HK-2 (cell line): ENCODE results near the gene ROBO1.
A peak's percentile ranks its signal among the peaks of the same experiment; 100 is the strongest.

ENCODE experiments used
- DNase-seq: peaks from one replicate; pipeline ENCODE4 v3.0.0-alpha.2; 2018; ENCODE audit not compliant: unreplicated experiment

Gene ROBO1

DNA sequence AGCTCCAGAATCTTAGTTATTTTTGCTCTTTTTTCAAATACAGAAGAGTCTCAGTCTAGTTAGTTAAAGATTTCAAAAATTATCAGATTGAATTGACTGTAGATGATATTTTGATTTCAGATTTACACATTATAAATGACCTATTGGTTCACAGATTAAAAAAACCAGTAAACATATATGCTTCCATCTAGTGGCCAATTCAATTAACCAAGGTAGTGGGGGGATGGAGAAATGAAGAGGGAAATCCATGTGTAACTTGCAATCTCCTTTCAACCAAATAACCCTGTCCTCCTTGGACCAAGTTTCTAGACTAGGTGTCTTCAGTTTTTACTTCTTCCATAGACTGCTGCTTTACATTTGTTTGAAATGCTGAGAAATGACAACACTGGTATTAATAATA lies 789.8 kb downstream of the ROBO1 start:
- no peak for DNase-seq

DNA sequence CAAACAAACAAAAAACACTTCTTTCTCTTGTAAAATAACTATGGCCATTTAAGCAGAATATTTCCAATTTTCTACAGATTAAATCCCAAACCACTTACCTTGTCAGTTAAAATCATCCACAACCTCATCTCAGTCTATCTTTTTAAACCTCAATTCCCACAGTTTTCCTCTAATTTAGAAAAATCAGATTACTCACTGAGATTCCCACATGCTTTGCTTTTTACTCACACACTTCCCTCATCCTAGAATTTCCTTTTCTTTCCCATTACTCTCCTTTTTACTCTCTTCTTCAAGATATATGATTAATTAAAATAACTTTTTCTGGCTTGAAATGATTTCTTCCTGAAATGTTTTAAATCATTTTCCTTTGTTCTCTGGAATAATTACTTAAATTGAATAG lies 790.7 kb downstream of the ROBO1 start:
- no peak for DNase-seq

DNA sequence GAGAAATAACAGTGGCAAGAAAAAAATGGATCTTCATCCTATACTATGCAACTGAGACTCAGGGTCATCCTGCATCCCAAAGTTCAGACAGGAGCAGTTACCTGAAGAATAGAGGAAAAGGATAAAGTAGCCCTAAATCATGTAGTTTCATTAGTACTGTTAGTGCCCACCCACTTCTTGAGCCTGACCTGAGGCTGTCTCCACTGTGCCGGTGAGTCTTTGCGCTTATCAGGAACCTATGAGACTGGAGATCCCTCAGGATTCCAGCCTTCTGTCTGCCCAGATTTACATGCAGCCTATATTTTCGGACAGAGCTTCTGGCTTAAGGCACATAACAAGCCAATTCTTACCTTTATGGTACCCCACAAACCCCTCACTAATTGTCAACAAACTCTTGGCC lies 791.6 kb downstream of the ROBO1 start:
- DNase-seq: no peak

DNA sequence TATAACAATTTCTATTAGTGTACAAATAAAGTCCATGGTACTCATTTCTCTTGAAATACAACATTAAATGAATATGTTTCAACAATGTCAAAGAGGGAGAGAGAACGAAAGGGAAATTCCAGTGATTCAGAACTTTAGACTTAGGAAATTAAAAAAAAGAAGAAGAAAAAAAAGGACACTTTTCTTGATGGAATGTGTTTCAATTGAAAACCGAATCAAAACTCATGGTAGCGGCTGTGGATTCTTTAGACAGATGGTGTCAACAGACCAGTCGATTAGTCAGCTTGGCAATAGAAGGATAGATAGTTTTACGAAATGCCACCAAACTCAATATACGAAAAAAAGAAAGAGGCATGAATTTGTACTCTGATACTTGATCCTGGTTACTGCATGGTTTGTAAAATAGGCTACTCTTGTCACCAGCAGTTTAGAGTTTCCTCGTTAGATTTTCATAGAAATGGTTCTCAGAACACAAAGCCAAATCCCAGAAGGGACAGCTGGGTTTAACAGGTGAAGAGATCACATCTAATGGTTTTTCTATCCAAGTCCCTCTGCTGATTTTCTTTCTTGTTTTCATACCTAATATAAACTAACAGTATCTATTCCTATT lies 793.5 kb downstream of the ROBO1 start:
- no peak for DNase-seq

DNA sequence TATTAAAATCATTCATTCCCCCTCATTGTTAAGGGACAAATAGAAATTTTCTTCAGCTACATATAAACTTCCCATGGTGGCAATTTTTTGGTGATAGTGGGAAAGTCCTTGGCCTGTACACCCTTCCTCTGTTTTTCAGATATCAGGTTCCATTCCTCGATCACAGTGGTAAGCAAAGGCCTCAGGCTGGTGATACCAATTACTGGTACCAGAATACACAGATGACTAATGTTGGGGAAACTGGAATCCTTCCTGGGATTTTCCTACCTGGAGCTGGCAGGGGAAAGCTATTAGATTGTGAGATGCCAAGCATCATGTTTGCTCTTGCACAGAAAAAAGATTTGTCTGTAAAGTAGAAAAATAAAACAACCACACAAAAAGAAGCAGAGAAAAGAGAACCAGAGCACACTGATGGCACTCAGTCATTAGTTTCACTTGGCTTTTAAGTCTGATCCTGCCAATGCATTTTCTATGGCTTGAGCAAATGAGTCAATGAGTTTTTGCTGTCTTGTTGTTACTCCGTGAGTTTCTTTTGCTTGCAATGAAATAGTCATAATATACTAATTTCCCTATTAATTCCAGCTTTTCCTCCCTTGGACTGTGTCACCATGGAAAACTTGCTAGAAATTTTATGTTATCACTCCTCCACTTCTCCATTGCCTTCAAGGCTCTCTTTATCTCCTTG lies 795.0 kb downstream of the ROBO1 start:
- no peak for DNase-seq

DNA sequence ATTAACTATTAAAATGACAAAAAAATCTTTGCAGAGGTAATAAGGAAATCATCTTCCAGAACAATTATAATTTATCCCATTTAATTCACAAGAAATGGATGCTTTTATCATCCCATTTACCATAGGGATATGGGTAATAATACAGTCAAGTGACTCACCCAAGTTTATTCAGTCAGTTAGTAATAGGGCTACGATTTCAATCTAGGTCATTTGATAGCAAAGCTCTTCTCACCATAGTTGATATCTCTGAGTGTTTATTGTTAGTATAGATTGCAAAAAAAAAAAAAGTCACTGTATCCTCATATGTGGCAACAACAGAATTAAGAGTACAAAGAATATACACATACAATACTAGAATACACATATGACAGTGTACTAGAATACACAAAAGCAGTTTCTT lies 797.1 kb downstream of the ROBO1 start:
- DNase-seq: no peak

DNA sequence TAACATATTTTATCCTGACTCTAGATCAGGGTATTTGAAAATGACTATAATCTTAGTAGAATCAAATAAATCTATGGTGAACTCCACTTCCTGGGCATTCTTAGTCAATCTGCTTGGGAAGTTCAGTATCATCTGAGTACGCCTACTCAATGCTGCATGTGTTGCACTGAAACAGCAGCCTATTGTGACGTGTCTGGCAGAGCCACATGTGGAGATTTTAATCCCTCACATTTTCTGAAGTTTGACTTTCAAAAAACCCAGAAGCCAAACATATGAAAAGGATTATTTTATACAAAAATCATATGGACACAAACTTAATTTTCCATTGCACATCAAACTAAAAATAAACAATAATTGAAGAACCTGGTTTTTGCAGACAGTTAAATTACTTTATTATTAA lies 798.3 kb downstream of the ROBO1 start:
- no peak for DNase-seq

DNA sequence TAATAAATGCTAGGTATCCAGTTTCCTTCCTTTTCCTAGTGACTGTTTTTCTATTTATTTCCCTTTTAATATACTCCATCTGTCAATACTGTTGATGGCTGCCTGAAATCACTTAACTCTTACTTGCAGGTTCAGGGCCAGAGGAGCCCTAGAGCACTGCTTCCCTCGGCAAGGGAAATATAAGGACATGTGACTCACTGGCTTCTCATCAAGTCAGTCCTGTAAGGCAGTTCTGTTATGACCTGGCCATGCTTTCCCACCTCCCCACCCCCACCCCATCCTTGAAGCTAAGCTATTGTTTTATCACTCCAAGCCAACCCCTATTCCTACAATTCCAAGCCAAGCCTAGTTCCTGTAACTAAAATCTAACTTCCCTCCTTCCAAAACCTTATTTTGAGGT lies 800.7 kb downstream of the ROBO1 start:
- peak; percentile 6 for DNase-seq

DNA sequence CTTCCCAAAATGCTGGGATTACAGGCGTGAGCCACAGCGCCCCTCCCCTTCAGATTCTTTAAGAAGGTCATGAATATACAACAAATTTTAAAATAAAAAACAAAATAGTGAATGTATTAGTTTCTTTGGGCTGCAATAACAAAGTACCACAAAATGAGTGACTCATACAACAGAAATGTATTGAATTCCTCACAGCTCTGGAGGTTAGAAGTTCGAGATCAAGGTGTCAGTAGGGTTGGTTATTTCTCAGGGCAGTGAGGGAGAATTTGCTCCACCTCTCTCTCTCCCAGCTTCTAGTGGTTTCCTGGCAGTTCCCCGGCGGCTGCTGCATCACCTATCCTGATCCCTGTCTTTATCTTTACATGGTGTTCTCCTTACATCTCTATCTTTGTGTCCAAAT lies 804.0 kb downstream of the ROBO1 start:
- DNase-seq: no peak

DNA sequence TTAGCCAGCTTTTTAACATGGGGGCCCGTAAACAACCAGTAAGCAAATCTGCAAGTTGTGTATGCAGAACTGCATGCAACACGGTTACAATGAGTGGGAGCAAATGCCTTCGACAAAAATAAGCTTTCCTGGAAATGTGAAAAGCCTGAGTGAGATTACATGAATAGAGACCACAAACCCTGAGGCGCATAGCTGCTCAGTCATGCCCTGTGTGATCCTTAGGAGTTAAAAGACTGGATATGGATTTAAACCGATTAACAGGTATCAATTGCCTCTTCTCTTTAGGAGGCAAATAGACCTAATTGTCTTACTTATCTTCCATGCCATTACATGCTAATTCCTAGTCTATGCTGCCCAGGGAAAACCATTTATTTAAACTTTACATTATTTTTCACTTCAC lies 810.3 kb downstream of the ROBO1 start:
- no peak for DNase-seq

DNA sequence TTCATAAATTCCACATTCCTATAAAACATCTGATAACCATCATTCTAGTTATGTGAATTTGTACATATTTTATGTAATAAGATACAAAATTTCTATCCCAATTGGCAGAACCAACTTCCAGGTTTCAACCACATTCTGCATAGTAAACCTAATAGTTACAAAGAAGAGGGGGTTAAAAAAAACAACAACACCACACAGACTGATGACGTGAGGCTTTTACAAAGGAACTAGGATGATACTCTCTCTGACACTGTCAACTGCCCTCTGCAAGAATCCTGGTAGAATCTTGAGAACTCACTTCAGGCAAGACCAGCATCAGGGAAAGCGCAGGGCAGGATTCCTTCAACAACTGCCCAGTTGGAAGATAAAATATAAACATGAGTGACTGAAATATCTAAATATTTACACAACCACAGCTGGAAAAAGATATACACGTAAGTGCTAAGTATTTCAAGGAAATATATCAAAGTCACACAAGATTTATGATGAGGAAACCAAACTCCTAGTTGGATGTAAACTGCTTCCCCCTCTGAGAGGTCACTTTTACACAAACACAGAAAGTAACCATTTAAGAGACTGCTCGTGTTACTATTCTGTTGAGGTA lies 816.4 kb downstream of the ROBO1 start:
- DNase-seq: no peak

DNA sequence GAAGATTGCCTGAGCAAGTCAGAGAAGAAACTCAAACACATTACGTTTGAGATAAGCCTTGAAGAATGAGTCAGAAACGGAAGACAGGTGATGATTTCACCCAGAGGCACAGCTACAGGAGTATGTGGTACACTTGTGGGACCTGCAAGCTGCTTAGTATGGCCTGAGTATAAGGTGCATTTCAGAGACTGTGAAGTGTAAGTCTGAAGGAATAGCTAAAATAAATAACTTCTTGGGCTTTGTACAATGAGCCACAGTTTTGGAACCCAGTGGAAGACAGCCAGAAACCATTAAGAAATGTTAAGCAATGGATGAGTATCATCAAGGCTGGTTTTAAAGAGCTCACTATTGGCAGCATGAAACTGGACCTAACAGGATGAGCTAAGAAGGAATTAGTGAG lies 826.2 kb downstream of the ROBO1 start:
- no peak for DNase-seq

DNA sequence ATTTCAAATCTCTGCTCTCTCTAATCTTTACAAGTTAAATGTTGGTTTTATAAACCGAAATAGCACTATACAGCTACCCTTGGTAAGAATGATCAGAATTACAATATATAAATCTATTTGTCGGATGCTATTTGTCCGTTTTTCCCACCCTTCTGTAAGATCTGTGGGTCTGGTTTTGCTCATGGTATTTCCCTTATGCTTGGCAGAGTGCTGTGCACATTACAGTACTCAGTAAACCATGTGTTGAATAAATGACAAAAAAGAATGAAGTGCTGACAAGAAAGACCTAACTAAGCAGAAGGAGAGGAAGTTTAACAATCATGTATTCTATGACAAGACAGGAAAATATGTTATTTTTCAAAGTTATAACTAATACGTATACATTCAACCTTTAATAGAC lies 827.2 kb downstream of the ROBO1 start:
- DNase-seq: no peak

DNA sequence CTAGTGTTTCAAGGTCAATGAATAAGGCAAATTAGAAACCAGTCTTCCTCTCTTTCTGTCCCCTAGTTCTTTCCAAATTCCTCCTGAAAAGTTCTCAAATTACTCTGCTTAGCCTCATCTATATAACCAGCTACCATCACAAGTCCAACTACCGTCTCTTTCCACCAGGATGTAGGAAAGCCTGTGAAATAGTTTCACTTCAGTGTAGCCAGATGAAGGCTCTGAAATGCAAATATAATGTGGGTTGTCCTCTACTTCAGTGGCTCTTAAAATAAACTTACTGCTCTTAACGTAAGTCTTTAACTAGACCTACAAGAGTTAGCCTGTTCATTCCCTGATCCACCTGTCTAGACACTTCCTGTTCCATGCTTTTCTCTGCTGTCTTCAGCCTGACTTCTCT lies 827.7 kb downstream of the ROBO1 start:
- no peak for DNase-seq

DNA sequence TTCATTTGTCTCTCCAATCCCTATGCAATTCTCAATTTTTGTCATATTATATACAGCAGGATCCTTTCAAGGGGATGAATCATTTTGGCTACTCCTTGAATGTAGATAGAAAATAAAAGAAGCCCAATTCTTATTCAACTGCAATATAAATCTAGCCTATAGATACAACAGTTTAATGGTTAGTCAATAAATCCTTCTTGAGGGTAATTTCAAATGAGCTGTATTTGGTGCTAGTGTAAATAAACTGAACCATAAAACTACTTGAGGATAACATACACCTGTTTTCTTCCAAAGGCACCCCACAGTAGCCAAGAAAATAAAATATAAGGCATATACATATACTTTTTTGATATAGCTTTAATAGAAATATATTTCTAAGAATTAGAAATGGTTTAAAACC lies 830.3 kb downstream of the ROBO1 start:
- no peak for DNase-seq

DNA sequence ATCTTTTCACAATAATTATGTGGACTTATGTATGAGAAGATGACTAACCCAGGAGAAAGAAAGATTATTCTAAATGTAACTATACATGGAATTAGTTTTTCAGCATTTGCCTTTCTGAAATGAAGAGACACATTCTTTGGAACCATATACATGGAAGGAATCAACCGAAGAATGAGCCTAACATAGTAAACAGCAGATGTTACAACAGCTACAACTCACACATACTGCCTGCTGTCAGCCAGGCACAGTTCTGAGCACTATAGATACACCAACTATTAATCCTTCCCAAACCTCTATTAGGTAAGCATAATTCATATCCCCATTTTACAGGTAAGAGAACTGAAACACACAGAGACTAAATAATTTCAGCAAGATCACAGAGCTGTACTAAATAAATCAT lies 840.0 kb downstream of the ROBO1 start:
- no peak for DNase-seq

DNA sequence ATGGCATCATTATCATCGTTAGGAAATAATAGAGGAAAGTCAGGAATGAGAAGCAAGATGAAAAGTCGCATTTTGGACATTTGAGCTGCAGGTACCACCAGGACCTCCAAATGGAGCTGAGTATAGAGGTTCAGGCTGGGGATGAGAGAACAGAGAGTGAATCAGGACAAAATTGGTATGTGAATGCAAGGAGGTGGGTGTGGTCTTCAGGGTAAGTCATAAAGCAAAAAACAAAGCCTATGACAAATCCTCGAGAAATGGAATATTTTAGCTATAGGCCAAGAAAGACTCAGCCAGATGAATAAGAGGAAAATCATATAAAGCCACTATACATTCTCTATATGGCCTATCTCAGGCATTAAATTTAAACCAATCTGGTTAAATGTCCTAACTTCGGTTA lies 841.3 kb downstream of the ROBO1 start:
- no peak for DNase-seq

DNA sequence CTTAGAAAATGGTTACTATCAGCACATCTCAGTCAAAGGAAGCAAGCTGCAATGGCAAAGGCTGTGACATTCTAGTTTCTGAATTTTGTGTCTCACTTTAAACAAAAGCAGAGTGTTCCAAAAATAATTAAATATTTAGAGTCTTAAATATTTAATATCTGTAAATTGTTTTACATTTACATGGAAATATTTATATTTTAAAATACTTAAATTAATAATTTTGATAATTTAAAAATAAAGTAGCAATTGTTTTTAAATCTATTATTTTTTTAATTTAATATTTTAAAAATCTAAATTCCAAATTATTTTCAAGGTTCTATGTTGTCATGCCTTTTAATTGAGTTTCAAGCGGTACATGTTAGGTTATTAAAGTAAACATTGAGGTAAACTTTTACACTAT lies 843.1 kb downstream of the ROBO1 start:
- no peak for DNase-seq

DNA sequence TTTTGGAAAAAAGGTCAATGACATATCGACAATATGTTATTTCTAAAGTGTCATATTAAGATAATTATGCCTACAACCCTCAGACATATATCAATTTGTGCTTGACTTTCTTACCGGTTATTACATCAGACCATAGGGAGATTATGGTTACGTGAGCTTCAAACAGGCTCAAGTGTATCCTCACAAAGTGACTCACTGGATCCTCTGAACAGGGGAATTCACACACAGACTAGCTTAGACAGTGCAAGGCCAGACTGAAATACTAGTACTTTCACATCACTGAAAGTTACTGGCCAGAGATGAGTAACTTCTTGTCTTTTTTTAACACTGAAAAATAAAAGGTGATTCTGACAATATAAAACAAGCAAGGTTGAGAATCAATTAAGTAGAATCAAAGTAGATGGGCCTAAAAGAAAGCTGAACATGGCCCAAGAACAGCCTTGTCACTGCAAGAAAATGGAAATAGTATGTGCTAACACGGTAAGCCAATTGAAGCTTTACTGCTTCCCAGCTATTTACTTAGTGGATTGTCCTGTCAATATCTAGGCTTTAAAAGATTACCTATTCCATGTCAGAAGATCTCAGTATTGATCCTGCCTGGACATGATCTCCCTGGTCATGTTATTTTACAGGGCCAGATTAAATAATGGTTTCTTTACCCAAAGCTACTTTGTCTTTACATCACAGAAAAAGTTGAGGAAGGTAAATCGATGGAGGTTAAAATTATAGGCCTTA lies 848.6 kb downstream of the ROBO1 start:
- no peak for DNase-seq

DNA sequence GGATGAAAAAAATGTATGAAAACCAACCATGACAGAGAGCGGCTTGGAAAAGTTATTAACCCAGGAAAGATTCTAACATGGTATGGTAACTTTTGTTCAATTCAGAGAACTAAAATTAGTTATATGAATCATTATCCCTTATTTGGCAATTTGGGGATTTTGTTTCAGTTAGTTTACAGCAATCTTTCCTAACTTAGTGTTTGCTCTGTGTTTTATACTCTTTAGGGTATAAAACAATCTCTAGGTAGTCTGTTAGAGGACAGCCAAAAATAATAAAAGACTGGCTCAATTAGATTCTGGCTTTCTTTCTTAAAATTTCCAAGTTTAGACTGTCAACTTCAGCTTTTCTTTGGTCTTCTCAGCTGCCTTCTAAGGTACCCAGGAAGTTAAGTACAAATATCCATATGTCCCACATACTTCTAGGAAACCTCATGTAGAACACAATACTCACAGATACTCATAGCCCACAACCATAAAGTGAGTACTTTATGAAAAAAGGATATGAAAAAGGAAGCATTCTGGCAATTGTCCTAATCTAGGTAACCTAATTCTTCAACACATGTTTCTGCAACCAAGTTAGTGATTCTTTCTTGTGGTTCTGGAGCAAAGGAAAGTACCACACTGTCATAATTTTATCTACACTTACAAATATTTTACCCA lies 849.3 kb downstream of the ROBO1 start:
- no peak for DNase-seq

DNA sequence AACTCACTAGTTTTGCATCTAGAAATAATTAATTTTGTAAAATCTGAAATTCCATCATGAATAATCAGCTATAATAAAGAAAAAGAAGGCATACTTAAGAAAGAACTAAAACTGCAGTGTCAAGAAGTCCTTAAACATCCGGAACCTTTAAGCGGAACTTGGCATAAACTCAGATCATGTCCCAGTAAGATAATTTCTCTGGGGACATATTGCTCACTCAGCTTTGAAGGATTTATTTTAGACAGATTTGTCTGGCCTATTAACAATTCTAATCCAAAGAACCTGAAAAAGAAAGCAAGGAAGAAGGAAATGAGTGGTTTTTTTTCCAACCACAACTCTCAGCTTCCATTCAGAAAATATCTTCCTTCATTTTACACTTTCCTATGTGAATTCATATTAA lies 850.3 kb downstream of the ROBO1 start:
- no peak for DNase-seq

DNA sequence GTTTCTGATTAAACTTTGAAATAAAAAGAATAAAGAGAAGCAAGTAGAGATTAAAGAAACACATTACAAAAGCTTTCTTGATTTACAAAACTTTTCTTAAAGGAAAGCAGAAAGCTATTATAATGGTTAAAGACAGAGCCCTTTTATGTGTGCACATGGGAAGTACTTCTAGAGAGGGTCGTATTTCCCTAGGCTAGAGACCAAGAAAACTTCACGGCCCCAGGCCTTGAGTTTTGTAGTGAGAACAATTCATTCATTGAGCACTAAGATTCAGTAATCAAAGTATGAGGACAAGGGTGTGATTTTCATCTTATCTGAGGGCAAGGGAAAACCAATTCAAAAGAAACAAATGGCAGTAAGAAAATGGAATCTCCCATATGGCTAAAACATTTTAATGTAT lies 854.1 kb downstream of the ROBO1 start:
- DNase-seq: no peak
